Adrenal gland (tissue), 12 donors: ENCODE data around the gene FAM180A. TPM values are rescaled to one million over a fixed set of nuclear protein-coding genes. Genes with fewer than 3 reads are reported as not detected.

ENCODE experiments used
- DNase-seq, 7 donors: peaks; one replicate each; pipeline ENCODE4 v3.0.0-alpha.2; 2019 to 2020
- H3K27ac ChIP-seq, 5 donors: fragments of 200-600 bp; sonication (generic) in 4 of 5; 1 replicate in 3 of 5; 2 replicates in 2 of 5; pipeline versions ENCODE4 v1.5.1 to v1.8.0; 2016 to 2020; ENCODE audit warnings: mild to moderate bottlenecking in 1 of 5
- H3K27me3 ChIP-seq: fragments of 200-600 bp; 2 replicates; pipeline ENCODE4 v1.8.0; 2021
- H3K36me3 ChIP-seq, 2 donors: fragments of 200-600 bp; replicated peaks in 1 of 2; 1 replicate in 1 of 2; 2 replicates in 1 of 2; pipeline versions ENCODE4 v1.5.1 to v1.8.0; 2018 to 2022
- H3K4me1 ChIP-seq, 2 donors: fragments of 200-600 bp; replicated peaks in 1 of 2; 1 replicate in 1 of 2; 2 replicates in 1 of 2; pipeline versions ENCODE4 v1.5.1 to v1.8.0; 2018 to 2021
- H3K4me3 ChIP-seq, 4 donors: fragments of 200-600 bp; sonication (generic) in 3 of 4; one replicate each; pipeline ENCODE4 v1.5.1; 2016 to 2018
- H3K9me3 ChIP-seq, 3 donors: fragments of 200-600 bp; sonication (generic) in 1 of 3; replicated peaks in 1 of 3; 1 replicate in 2 of 3; 2 replicates in 1 of 3; pipeline versions ENCODE4 v1.5.1 to v1.8.0; 2016 to 2021
- POLR2A ChIP-seq, 2 donors: fragments of 450-650 bp; IDR thresholded peaks; one replicate each; pipeline ENCODE4 v1.6.1; 2017; ENCODE audit warnings: antibody characterized with exemption in 2 of 2, mild to moderate bottlenecking in 2 of 2, moderate library complexity in 1 of 2
- WGBS, 4 donors: extraction: QIAGEN DNeasy Blood & Tissue Kit in 2 of 4; methylation state at CpG; one replicate each; pipeline versions ENCODE4 v1.1.5 to v1.1.7; 2013 to 2017; 5-methylcytosine and 5-hydroxymethylcytosine counted together
- intact Hi-C, 2 donors: fragments of 100-400 bp; cut with DNase I; formaldehyde crosslinking; loops; one replicate each; pipeline versions ENCODE4 v1.14.1 to v1.15.0; 2022 to 2023
- polyA plus RNA-seq, 3 donors: library from polyadenylated mRNA; stranded (reverse); fragments of 200-250 nt in 2 of 3; fragments of 350-450 nt in 1 of 3; fragmentation: Illumina TruSeq in 1 of 3; extraction: RNeasy Lipid Tissue Mini Kit (QIAGEN cat#74804) in 1 of 3; gene quantifications; one replicate each; pipeline ENCODE4 v1.2.3, GENCODE V29; 2013 to 2014
- total RNA-seq, 9 donors: library from RNA; depleted of rRNA in 4 of 9; stranded (reverse); fragments of >200 nt in 4 of 9; fragments of 120-200 nt in 1 of 9; fragmentation: NEBNext Ultra II Directional in 1 of 9; extraction: Animal tissue kit (Norgen Biotek cat#: 25700) in 1 of 9; gene quantifications; one replicate each; pipeline versions ENCODE4 v1.1.0 to v1.2.4, GENCODE V29; 2013 to 2023
- TF ChIP-seq, protein P1 (sequence below), 6 experiments: fragments of 450-650 bp in 4 of 6; fragments of 200-600 bp in 2 of 6; sonication (generic) in 1 of 6; IDR thresholded peaks; 1 replicate in 5 of 6; 2 replicates in 1 of 6; pipeline versions ENCODE4 v1.5.1 to v1.8.0; 2016 to 2021; ENCODE audit warnings: antibody characterized with exemption in 6 of 6, mild to moderate bottlenecking in 2 of 6, moderate library complexity in 1 of 6
- donor health status: healthy with polysubstance abuse.
- donor health status: Bipolar disorder and iron deficiency.
- donor health status: DM: yes; HTN: yes; CAD: no.
- donor health status: DM: no; HTN: no; CAD: no.
- donor health status: DM: no; HTN: no; CAD: no.
- donor health status: DM: yes; HTN: yes; CAD: no.

FAM180A gene
- total and polyA plus RNA-seq, 12 donors: 0.17 to 20.4 (median 4.0) TPM

DNA sequence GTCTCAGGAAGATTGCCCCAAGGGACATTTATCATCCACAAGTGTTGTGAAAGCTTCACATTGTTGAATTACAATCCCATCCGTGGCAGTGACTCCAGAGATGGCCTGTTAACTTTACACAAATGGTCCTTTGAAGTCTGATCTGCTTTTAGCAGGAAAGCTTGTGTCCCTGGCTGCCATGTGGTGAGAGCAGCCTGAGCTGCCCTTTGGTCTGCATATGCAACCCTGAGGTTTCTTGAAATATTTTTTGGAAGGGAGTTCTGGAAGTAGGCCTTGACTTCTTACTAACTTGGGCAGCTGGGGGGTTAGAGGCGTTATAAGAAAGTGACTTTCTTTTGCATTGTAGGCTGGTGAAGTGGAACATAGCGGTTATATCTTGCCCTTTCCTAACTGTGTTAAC, 41.3 kb upstream of the FAM180A start:
- H3K27ac ChIP-seq: no peak overlapping the region
- no peak for DNase-seq
- intact Hi-C loops: loop anchor here in 1 of 2 donors (10.0 kb wide), 1 partner anchor 115 kb away; no protein-coding TSS in a partner anchor
- no peaks in the 10 kb centered on the region for H3K36me3 ChIP-seq
- H3K4me3 ChIP-seq: no peak overlapping the region
- H3K4me1 ChIP-seq: no peaks in the 10 kb centered on the region
- no peaks in the 10 kb centered on the region for H3K9me3 ChIP-seq
- WGBS, 4 donors: 72 to 95% (median 77%) methylated on average over 2 to 3 of the region's 3 CpGs
- TF ChIP-seq POLR2A (IDR thresholded peaks at IDR 0.05): no peak
- TF ChIP-seq, protein P1, sequence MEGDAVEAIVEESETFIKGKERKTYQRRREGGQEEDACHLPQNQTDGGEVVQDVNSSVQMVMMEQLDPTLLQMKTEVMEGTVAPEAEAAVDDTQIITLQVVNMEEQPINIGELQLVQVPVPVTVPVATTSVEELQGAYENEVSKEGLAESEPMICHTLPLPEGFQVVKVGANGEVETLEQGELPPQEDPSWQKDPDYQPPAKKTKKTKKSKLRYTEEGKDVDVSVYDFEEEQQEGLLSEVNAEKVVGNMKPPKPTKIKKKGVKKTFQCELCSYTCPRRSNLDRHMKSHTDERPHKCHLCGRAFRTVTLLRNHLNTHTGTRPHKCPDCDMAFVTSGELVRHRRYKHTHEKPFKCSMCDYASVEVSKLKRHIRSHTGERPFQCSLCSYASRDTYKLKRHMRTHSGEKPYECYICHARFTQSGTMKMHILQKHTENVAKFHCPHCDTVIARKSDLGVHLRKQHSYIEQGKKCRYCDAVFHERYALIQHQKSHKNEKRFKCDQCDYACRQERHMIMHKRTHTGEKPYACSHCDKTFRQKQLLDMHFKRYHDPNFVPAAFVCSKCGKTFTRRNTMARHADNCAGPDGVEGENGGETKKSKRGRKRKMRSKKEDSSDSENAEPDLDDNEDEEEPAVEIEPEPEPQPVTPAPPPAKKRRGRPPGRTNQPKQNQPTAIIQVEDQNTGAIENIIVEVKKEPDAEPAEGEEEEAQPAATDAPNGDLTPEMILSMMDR (IDR thresholded peaks at IDR 0.05): no peak
- no peaks in the 10 kb centered on the region for H3K27me3 ChIP-seq

DNA sequence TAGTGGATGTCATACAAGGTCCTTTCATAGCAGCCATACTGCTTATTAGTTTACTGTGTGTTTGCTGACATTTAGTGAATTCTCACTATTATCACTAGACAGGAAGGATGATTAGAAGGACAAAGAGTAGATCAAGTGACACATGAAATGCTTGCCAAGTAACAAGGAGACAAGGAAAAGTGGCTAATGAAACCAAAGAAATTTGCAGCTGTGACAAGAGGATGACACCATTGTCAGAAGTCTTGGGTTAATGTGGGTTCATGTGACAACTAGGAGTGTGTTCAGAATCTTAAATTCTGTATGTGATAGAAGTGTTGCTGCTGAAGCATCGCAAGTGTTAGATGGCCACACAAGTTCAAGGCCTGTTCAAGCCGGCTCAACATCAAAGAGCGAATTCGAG, 40.8 kb upstream of the FAM180A start:
- DNase-seq: no peak
- 74 to 98% (median 75%) methylated on average over 4 of the region's 4 CpGs for WGBS, 4 donors
- intact Hi-C loops: no loop called here
- no peak overlapping the region for H3K4me3 ChIP-seq
- no peaks in the 10 kb centered on the region for H3K27me3 ChIP-seq
- no peaks in the 10 kb centered on the region for H3K9me3 ChIP-seq
- TF ChIP-seq, protein P1 (IDR thresholded peaks at IDR 0.05): no peak
- TF ChIP-seq POLR2A (IDR thresholded peaks at IDR 0.05): no peak
- H3K4me1 ChIP-seq: no peaks in the 10 kb centered on the region
- H3K36me3 ChIP-seq: no peaks in the 10 kb centered on the region
- H3K27ac ChIP-seq: no peak overlapping the region

DNA sequence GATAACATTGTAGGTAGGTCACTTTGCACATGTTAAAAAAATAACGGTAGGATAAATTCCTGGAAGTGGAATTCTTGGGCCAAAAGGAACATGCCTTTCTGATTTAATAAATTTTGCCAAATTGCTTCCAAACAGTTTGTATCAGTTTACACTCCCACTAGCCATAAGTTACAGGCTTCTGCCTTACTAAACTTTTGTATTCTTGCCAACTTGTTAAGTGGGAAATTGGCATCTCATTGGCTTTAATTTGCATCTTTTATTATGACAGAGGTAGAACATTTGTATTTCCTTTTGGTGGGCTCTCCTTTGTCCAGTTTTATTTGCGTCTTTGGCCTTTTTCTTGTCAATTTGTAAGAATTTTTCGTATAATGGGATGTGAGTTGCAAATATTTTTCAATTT, 38.3 kb upstream of the FAM180A start:
- Histone ChIP-seq H3K27ac (no peak overlapping the region), H3K36me3 (no peaks in the 10 kb centered on the region), H3K4me3 (no peak overlapping the region), H3K9me3 (no peaks in the 10 kb centered on the region), H3K27me3 (no peaks in the 10 kb centered on the region), H3K4me1 (no peaks in the 10 kb centered on the region)
- TF ChIP-seq POLR2A (IDR thresholded peaks at IDR 0.05): no peak
- TF ChIP-seq, protein P1 (IDR thresholded peaks at IDR 0.05): no peak
- intact Hi-C loops: no loop called here
- DNase-seq: no peak
- WGBS, 4 donors: 79 to 88% (median 84%) methylated on average over 3 of the region's 3 CpGs

DNA sequence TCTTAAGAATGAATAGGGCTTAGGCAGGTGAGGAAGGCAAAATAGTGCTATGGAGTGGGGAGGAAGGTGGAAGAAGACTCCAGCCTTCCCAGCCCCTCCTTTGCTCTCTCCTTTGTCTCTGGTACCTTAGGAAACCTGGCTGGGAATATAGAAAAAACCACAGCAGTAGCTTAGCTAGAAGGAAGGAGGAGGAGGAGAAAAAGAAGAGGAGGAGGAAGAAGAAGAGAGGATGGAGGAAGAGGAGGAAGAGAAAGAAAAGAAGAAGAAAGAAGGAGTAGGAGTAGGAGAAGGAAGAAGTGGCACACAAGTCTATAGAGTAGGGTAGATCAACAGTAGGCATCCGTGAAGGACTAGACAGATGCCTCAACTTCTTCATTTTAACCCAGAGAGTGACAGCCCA, 36.5 kb upstream of the FAM180A start:
- Histone ChIP-seq H3K27me3 (peaks cover 2% of the 10 kb centered on the region), H3K9me3 (no peaks in the 10 kb centered on the region), H3K4me3 (no peak overlapping the region), H3K36me3 (no peaks in the 10 kb centered on the region), H3K27ac (no peak overlapping the region), H3K4me1 (no peaks in the 10 kb centered on the region)
- WGBS, 4 donors: 68 to 84% (median 76%) methylated on average over 1 of the region's 1 CpG
- no peak for TF ChIP-seq POLR2A (IDR thresholded peaks at IDR 0.05)
- TF ChIP-seq, protein P1 (IDR thresholded peaks at IDR 0.05): no peak
- no peak for DNase-seq
- intact Hi-C loops: no loop called here
